CD4-positive, alpha-beta T cell (primary cell): ENCODE results near the gene SLC27A4. TPM values are rescaled to one million over a fixed set of nuclear protein-coding genes. Genes with fewer than 3 reads are reported as not detected.

Source experiments
- ATAC-seq: fragments of 200-7000 bp; cut with Tn5 transposase; one replicate; pipeline ENCODE4 v1.10.0; 2022; ENCODE audit warnings: mild to moderate bottlenecking; ENCODE audit not compliant: poor library complexity
- CTCF ChIA-PET: fragments of 350-600 bp; sonication (Branson Sonifier 250); formaldehyde crosslinking; loops from one replicate; lab custom pipeline; 2021; ENCODE audit warnings: antibody characterized with exemption, inconsistent platforms; lab: Charles Lee
- POLR2A ChIA-PET: fragments of 350-600 bp; sonication (Branson Sonifier 250); formaldehyde crosslinking; loops from one replicate; lab custom pipeline; 2021; ENCODE audit warnings: antibody characterized with exemption, inconsistent platforms; lab: Charles Lee
- DNase-seq, 14 experiments: peaks; one replicate each; pipeline ENCODE4 v3.0.0-alpha.2; 2013 to 2020; ENCODE audit warnings: mixed read lengths in 2 of 14
- H3K27ac ChIP-seq, 2 donors: one replicate each; pipeline versions ENCODE4 v1.5.1 to v1.7.0; 2013; ENCODE audit warnings: low read length in 2 of 2, low read depth in 1 of 2, mild to moderate bottlenecking in 1 of 2
- H3K27me3 ChIP-seq, 2 experiments: 1 replicate in 1 of 2; 2 replicates in 1 of 2; pipeline versions ENCODE4 v1.6.1 to v1.7.0; 2013; ENCODE audit warnings: low read length in 2 of 2, control low read depth in 1 of 2, mild to moderate bottlenecking in 1 of 2, moderate library complexity in 1 of 2; ENCODE audit not compliant: insufficient read depth in 2 of 2, control insufficient read depth in 1 of 2
- H3K36me3 ChIP-seq: one replicate; pipeline ENCODE4 v1.6.1; 2013; ENCODE audit warnings: low read length, control low read depth; ENCODE audit not compliant: insufficient read depth
- H3K4me1 ChIP-seq: one replicate; pipeline ENCODE4 v1.6.1; 2013; ENCODE audit warnings: low read length, control low read depth; ENCODE audit not compliant: insufficient read depth
- H3K4me3 ChIP-seq: one replicate; pipeline ENCODE4 v1.5.1; 2013; ENCODE audit warnings: mild to moderate bottlenecking, low read length, moderate library complexity
- H3K9me3 ChIP-seq, 2 experiments: 1 replicate in 1 of 2; 2 replicates in 1 of 2; pipeline versions ENCODE4 v1.6.1 to v1.7.0; 2013; ENCODE audit warnings: low read length in 2 of 2, mild to moderate bottlenecking in 2 of 2, control low read depth in 1 of 2, moderate library complexity in 1 of 2; ENCODE audit not compliant: control insufficient read depth in 1 of 2, insufficient read depth in 1 of 2
- H3K27ac Mint-ChIP-seq: one replicate; pipeline ENCODE4 v1.8.0; 2020; ENCODE audit warnings: mixed read lengths
- H3K27me3 Mint-ChIP-seq: one replicate; pipeline ENCODE4 v1.8.0; 2021; ENCODE audit warnings: mixed read lengths
- H3K36me3 Mint-ChIP-seq: one replicate; pipeline ENCODE4 v1.8.0; 2021; ENCODE audit warnings: low read depth, mixed read lengths
- H3K4me1 Mint-ChIP-seq: one replicate; pipeline ENCODE4 v1.8.0; 2021; ENCODE audit warnings: low read depth, mixed read lengths
- H3K4me3 Mint-ChIP-seq: one replicate; pipeline ENCODE4 v1.8.0; 2020; ENCODE audit warnings: mild to moderate bottlenecking, mixed read lengths
- H3K9me3 Mint-ChIP-seq: one replicate; pipeline ENCODE4 v1.8.0; 2020; ENCODE audit warnings: mixed read lengths
- intact Hi-C, 2 experiments: fragments of 100-400 bp; cut with DNase I in 1 of 2; cut with micrococcal nuclease in 1 of 2; formaldehyde crosslinking; loops; one replicate each; pipeline versions ENCODE4 v1.15.1 to v1.9.0; 2023 to 2025; cut with DNase I, micrococcal nuclease
- total RNA-seq, 174 experiments: library from RNA in 2 of 174; stranded (reverse) in 2 of 174; gene quantifications; one replicate each; pipeline ENCODE4 v1.2.3 and lab custom pipeline; 2021 to 2026
- TF ChIP-seq, protein P1 (sequence below): fragments of 200-600 bp; IDR thresholded peaks from one replicate; pipeline ENCODE4 v1.8.0; 2022; ENCODE audit warnings: antibody characterized with exemption, mild to moderate bottlenecking

The SLC27A4 gene
- total RNA-seq, 2 experiments from 2014 or later, result 2.2 to 3.1 TPM

DNA sequence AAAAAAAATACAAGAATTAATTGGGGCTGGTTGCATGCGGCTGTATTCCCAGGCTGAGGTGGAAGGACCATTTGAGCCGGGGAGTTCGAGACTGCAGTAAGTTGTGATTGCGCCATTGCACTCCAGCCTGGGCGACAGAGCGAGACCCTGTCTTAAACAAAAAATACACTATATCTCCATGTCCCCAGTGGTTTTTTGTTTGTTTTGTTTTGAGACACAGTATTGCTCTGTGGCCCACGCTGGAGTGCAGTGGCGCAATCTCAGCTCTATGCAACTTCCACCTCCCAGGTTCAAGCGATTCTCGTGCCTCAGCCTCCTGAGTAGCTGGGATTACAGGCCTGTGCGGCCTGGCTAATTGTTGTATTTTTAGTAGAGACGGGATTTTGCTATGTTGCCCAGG lies 16.5 kb upstream of the SLC27A4 start:
- H3K27me3 Mint-ChIP-seq, result no peaks in the 10 kb centered on the region
- Histone ChIP-seq H3K4me3 (peak overlapping the region; percentile 80), H3K4me1 (peaks cover 32% of the 10 kb centered on the region), H3K9me3 (no peaks in the 10 kb centered on the region), H3K27me3 (no peaks in the 10 kb centered on the region), H3K36me3 (peaks cover 26% of the 10 kb centered on the region), H3K27ac (peak overlapping the region in 1 of 2 donors; percentile 80)
- peak overlapping the region; percentile 93 for H3K27ac Mint-ChIP-seq
- ATAC-seq (no peak), DNase-seq (no peak)
- CTCF ChIA-PET, result interaction anchor here (3.6 kb wide), 1 partner anchor 18 kb away, joined by 19 read pairs; no protein-coding TSS in a partner anchor
- peaks cover 48% of the 10 kb centered on the region for H3K36me3 Mint-ChIP-seq
- POLR2A ChIA-PET, result no interaction called here
- intact Hi-C loops, result loop anchor here (2.0 to 10.0 kb wide), 7 partner anchors 47 to 464 kb away; partner anchors contain the start of genes CIZ1 (in 1 of the 2), GOLGA2 (in 1 of the 2), ODF2 (in 1 of the 2) and PTGES2 (in 1 of the 2)
- TF ChIP-seq, protein P1, sequence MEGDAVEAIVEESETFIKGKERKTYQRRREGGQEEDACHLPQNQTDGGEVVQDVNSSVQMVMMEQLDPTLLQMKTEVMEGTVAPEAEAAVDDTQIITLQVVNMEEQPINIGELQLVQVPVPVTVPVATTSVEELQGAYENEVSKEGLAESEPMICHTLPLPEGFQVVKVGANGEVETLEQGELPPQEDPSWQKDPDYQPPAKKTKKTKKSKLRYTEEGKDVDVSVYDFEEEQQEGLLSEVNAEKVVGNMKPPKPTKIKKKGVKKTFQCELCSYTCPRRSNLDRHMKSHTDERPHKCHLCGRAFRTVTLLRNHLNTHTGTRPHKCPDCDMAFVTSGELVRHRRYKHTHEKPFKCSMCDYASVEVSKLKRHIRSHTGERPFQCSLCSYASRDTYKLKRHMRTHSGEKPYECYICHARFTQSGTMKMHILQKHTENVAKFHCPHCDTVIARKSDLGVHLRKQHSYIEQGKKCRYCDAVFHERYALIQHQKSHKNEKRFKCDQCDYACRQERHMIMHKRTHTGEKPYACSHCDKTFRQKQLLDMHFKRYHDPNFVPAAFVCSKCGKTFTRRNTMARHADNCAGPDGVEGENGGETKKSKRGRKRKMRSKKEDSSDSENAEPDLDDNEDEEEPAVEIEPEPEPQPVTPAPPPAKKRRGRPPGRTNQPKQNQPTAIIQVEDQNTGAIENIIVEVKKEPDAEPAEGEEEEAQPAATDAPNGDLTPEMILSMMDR, result no peak
- H3K4me3 Mint-ChIP-seq, result peak overlapping the region; percentile 91
- H3K9me3 Mint-ChIP-seq, result no peaks in the 10 kb centered on the region
- peaks cover 31% of the 10 kb centered on the region for H3K4me1 Mint-ChIP-seq

DNA sequence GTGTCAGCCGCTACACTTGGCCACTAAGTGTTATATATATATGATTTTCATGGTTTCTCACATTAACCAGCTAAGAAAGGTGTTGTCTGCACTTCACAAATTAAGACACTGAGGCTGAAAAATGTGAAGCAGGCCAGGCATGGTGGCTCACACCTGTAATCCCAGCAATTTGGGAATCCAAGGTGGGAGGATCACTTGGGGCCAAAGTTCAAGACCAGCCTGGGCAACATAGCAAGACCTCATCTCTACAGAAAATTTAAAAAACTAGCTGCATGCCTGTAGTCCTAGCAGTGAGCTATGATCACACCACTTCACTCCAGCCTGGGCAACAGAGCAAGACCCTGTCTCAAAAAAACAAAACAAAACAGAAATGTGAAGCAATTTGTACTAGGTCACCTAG lies 15.9 kb upstream of the SLC27A4 start:
- no peak overlapping the region for H3K27ac Mint-ChIP-seq
- H3K36me3 Mint-ChIP-seq, result peaks cover 50% of the 10 kb centered on the region
- CTCF ChIA-PET, result interaction anchor here (3.6 kb wide), 1 partner anchor 17 kb away, joined by 19 read pairs; no protein-coding TSS in a partner anchor

DNA sequence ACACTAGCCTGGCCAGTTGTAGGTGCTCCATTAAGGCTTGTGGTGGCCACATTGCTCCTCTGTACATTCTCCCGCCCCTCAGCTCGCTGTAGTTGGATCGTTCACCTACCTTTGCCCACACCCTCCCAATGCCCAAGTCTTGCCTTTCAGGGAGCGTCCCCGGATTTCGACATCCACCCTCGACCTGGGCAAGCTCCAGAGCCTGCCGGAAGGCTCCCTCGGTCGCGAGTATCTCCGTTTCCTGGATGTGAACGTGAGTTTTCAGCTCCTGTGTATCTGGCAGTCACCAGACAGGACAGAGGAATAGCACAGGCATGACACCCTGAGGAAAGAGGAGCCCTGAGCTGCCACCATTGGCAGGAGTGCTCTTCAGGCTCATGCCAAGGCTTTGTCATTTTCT lies 14.7 kb upstream of the SLC27A4 start:
- Histone ChIP-seq H3K9me3 (no peaks in the 10 kb centered on the region), H3K4me1 (peaks cover 32% of the 10 kb centered on the region), H3K36me3 (peaks cover 27% of the 10 kb centered on the region), H3K4me3 (no peak overlapping the region), H3K27me3 (no peaks in the 10 kb centered on the region), H3K27ac (no peak overlapping the region)
- POLR2A ChIA-PET, result no interaction called here
- Mint-ChIP-seq H3K27me3 (no peaks in the 10 kb centered on the region), H3K9me3 (no peaks in the 10 kb centered on the region), H3K4me1 (peaks cover 31% of the 10 kb centered on the region), H3K27ac (no peak overlapping the region), H3K36me3 (peaks cover 50% of the 10 kb centered on the region), H3K4me3 (peak overlapping the region; percentile 54)
- ATAC-seq, result no peak
- CTCF ChIA-PET, result interaction anchor here (3.6 kb wide), 1 partner anchor 16 kb away, joined by 19 read pairs; no protein-coding TSS in a partner anchor
- no peak for DNase-seq
- TF ChIP-seq, protein P1, result no peak
- intact Hi-C loops, result loop anchor here in 1 of 2 experiments (10.0 kb wide), 1 partner anchor 201 kb away; the partner anchor contains the start of gene PTGES2

More for the DNA sequence above, 15.9 kb upstream of the SLC27A4 start:
- ATAC-seq (no peak), DNase-seq (no peak)
- POLR2A ChIA-PET, result no interaction called here
- Histone ChIP-seq H3K4me3 (no peak overlapping the region), H3K27me3 (no peaks in the 10 kb centered on the region), H3K9me3 (no peaks in the 10 kb centered on the region), H3K36me3 (peaks cover 29% of the 10 kb centered on the region), H3K4me1 (peaks cover 32% of the 10 kb centered on the region), H3K27ac (no peak overlapping the region)
- H3K9me3 Mint-ChIP-seq, result no peaks in the 10 kb centered on the region
- intact Hi-C loops, result loop anchor here in 1 of 2 experiments (5.0 to 10.0 kb wide), 4 partner anchors 132 to 463 kb away; partner anchors contain the start of genes CIZ1, ODF2, PTGES2 and TBC1D13
- H3K4me1 Mint-ChIP-seq, result peaks cover 31% of the 10 kb centered on the region
- no peaks in the 10 kb centered on the region for H3K27me3 Mint-ChIP-seq
- TF ChIP-seq, protein P1, result no peak
- H3K4me3 Mint-ChIP-seq, result peak overlapping the region; percentile 65
